DMS114 treated with DMSO at 0.1 percent for 48 hours (cell line): ENCODE results near the gene JCAD.
"Not testable (repeated sequence)": the region's sequence is repeated elsewhere in the genome, so short reads cannot be mapped to it uniquely, and the experiment has no call there.

Source experiments
- DNase-seq: peaks from one replicate; lab custom pipeline; 2025; ENCODE audit not compliant: unreplicated experiment; lab: John Stamatoyannopoulos, UW

The JCAD gene, protein sequence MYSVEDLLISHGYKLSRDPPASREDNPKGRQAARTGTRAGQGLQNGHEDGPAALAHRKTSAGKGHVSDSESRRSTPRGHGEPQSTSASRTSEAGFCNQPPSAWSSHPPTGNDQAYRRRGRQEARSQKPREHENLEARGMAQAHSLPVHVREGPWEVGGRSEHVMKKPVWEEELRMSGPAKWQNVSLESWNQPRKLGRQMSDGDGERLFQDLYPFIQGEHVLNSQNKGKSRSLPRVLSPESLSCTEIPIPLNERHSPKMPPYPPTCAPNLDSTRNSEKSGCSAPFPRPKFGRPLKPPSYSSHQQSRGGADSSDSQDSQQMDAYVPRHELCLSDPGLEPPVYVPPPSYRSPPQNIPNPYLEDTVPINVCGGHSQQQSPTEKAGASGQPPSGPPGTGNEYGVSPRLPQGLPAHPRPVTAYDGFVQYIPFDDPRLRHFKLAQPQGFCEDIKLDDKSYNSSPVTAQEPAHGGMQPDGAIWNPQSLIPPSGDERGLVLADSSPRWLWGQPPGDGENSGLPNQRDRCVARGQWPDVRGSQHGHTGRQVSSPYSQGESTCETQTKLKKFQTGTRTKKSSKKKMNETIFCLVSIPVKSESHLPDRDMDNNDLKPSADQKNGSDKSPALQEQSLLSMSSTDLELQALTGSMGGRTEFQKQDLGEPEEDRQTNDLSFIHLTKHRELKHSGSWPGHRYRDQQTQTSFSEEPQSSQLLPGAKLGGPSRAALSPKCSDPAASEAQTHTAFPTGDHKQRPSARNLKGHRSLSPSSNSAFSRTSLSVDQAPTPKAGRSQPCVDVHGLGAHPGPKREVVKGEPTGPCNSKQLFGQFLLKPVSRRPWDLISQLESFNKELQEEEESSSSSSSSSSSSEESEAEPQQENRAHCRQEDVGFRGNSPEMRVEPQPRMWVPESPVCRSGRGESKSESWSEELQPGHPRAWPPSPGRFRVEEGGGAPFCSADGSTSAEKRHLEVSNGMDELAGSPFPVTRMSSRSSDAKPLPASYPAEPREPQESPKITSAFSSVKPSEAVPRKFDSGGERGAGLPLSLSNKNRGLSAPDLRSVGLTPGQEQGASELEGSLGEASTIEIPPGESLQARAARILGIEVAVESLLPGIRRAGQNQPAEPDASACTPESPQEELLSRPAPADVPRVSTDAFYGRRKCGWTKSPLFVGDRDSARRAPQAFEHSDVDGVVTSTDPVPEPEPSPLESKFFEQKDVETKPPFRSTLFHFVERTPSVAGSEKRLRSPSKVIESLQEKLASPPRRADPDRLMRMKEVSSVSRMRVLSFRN (N-terminal part only)

DNA sequence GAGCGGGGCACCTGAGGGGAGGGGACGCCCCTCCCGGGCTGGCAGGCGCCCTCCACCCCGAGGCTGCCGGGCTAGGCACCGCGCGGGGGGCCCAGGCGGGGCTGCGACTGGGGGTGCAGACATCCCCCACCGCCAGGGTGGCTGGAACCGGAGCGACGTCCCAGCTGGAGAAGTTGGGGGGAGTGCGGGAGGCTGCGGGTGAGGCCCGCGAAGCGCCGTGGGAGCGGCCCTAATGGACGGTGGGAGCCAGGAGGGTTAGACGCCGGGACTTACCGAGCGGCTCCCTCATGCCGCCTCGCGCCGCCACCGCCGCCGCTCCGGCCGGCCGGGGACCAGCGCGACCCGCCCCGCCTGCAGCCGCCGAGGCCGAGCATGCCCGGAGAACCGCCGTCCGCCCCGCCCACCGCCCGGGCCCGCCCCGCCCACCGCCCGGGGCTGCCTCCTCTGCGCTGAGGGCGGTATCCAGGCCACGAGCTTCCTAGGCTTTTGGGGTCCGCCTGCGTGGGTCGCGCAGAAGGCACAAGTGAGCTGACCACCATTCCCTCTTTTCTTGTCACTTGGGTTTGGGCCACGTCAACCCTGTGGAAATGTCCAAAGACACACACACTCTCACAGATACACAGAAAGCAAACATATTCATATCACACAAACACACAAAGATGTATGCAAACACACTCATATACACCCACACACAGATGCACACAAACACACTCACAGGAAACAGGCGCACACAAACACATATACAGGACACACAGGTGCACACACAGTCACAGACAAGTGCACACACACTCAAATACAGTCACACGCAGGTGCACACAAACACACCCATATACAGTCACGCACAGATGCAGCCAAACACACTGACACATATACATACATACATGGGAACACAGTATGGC, at the start of gene JCAD:
Gene JCAD, minus strand, starts transcription at position 378 of the 899 bp plus-strand sequence. CDS start 11,774 bp downstream, outside the sequence.
- no peak for DNase-seq

DNA sequence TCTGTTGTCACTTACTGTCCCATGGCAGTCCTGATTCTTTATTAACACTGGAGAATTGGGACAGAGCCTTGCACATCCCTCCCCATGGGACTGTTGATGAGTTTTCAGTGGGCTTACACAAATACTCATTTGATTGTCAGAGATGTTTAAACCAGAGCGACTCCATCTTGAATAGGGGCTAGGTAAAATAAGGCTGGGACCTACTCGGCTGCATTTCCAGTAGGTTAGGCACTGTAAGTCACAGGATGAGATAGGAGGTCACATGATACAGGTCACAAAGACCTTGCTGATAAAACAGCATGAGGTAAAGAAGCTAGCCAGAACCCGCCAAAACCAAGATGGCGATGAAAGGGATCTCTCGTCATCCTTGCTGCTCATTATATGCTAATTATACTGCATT, 47.6 kb upstream of the JCAD start:
- DNase-seq = no peak

DNA sequence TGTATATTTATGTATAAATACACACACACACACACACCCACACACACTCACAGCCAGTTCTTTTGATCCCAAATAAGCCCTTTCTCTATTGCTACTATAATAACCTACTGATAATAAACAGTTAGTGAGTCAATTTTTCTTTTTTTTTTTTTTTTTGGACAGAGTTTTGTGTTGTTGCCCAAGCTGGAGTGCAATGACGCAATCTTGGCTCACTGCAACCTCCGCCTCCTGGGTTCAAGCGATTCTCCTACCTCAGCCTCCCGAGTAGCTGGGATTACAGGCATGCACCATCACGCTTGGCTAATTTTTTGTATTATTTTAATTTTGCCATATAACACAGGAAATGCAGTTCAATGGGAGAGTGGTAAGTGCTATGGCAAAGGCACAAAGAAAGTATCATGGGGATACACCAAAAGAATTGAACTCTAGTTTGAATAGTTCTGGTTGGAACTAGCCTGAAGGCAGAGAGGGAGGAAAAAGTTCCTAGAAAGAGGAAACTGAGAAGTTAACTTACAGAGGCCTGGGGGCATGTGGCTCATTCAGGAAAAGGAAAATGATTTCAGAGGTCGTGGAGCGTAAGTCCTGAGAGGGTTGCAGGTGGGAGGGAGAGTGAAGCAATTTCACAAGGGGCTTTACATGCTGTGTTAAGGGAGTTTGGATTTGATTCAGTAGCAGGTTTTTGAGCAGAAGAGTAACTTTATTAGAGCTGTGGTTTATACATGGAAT, 44.4 kb upstream of the JCAD start:
- DNase-seq = no peak

DNA sequence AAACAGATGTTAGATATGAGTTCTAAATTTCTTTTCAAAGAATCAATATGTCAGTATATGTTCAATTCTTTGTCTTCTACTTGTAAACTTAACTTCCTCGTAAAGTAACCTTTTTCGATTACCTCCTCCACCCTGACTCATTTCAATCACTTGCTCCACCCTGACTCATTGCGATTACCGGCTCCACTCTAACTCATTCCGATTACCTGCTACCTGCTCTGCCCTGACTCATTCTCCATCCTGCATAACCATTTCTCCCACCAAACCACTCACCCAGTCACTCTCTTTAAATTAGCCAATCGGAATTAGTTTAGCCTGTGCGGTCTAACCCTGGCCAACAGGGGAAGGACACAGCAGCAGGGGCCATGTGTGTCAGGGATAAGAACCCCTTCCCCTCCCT, 40.3 kb upstream of the JCAD start:
- not testable (repeated sequence) for DNase-seq

DNA sequence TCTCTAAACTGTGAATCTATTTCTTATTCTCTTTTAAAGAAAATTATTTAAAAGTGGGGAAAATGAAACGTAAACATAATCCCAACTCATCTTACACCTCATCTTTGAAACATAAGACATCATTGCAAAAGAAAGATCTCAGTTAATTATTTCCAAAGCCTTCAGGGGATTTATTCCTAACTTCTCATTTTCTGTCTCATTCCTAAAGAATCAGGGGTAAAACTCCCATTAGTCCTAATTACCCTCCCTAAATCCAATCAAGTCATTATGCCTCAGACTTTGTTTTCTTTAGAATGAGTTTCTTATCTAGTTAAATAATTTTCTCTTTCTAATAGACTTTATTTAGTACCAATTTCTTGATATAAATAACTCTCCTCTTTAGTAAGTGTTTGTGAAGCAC, 39.7 kb upstream of the JCAD start:
- no peak for DNase-seq

DNA sequence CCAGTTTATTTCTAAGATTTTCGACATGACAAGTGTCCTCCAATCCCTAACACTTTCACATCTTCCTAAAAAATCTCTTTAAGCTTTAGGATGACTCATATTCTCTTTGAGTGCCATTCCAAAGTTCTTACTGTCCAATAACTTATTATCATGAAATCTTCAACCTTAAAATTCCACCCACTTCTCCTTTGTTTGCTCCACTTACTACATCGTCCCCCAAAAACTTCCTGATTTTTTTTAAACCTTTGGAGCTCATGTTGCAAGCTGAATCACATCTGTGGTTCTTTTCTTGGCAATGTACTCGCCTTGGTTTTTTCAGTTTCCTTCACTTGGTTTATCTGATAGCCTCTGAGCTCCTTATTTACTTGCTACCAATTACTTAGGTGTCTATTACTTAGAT, 39.2 kb upstream of the JCAD start:
- DNase-seq = no peak

DNA sequence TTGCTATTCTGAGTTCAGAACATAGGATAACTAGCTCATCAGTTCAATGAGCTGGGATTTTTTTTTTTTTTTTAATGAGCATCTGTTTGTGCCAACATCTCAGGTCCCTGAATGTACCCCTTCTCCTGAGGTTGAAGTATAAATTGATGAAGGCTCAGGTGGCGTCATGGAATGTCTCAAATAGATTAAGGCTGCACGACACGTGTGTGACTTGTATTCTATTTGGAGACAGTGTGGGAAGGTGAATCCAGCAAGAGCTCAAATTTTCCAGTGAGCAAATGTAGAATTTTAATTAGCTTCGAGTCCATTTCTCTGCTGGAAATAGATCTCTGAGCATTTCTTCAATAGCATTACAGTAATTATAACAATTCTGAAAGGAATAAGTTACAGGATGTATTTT, 37.2 kb upstream of the JCAD start:
- no peak for DNase-seq

DNA sequence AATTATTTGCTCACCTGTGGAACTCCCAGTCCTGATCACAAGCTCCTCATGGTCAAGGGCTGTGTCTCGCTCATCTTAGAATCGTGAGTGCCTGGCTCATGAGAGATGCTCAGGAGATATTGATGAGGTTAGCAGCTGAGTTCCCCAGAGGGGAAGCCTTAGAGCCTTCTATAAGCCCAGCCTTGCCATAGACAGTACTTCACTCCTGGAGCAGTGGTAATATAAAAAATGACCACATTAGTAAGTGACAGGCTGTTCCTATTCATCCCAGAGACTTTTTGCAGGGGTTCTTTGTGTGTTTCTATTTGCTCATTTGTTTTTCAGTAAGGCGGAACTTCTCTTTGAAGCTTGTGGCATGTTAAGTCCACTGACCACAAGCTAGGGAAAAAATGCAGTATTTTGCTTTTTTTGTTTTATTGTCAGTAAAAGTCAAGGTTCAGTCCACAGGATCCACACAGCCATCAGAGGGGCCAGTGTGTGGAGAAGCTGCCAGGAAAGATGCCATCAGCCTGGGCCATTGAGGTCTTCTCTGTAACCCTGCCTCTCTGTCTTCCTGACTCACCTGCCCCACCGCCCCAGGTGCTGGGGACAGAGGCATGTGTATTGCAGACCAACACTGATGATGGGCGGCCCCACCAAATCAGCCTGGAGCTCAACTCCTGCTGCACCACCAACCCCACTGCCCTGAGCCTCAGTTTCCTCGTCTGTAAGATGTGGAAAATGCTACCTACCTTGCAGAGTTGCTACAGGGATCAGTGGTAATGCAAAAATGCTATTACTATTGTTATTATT, 36.4 kb upstream of the JCAD start:
- no peak for DNase-seq

DNA sequence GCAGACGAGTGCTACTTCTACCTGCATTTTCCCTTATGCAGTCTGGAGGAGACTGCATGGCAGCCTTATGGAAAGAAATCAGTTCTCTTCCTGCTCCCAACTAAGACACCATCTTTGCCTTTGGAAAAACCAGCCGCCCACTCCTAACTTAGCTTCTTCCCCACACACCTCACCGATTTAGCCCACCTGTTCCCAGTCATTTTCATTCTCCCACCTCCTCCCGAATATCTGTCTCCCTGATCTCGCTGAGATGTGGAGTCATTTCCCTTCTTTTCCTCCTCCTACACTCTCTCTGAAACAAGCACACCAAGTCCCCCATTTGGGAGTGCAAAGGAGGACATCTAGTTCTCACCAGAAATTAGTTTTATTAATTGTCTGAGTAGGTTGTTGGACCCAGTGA, 35.2 kb upstream of the JCAD start:
- no peak for DNase-seq

DNA sequence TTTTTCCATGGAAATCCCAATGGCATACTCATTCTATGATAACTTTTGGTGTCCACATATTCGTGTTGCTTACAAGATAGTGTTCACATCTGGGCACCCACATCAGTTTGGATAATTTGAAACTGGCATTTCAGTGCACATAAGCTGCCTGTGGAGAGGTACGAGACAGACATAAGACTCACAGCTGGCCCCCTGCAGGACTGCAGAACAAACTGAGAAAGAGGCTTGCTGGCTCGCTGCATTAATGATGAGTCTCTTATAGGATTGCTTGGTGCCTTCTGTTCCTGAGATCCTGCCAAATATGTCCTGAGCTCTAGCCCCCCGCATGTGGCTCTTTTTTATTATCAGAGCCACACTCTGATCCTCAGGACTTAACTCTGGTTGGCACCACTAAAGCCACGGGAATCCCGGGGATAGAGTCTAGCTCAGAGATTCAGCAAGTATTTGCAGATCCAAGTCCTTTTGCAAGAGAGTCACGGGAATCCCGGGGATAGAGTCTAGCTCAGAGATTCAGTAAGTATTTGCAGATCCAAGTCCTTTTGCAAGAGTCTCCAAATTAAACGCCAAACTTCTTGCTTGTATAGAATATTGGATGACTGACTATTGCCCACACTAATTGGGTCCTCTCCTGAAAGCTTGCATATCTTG, 34.0 kb upstream of the JCAD start:
- no peak for DNase-seq

DNA sequence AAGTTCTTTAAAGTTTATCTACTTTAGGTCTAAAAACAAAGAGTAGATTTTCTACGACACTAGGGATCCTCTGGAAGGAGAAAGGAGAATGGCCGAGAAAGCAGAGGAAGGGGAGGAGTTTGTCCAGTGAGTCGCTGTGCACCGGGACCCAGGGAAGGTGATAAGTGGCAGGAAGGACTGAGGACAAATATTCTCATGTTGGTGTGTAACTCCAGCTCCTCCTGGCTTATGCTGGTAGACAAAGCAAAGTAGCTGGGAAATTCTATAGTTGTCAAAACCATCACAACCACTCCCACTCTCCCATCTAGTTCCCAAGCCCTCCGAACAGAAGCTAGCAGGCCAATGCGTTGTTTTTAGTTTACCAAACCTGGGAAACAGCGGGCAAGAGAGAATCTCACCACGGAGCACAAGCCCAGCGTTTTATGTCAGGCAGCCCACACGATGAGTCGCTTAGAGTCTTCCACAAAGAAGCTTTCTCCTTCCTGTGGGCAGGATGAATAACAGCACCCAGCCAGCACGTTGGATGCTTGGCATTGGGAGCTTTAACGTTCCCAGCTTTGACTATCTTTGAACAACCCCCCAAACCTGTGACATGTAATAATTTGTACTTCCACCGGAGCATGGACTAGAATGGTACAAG, 32.9 kb upstream of the JCAD start:
- DNase-seq = no peak

DNA sequence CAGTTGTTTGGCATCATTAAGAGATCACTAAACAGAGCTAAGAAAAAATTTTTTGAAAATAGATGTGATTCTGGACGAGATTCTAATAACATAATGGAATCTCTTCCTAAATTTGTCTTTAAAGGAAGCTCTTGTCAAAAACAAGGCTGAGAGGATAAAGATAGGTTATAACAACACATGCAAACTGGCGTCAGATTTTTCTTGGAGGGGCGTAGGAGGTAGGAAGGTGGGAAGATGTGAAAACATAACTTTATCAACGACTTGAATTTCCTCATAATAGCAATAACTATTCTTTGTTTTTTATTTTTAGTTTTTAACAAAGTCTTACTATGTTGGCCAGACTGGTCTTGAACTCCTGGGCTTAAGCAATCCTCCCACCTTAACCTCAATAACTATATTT, 31.8 kb upstream of the JCAD start:
- DNase-seq = no peak

DNA sequence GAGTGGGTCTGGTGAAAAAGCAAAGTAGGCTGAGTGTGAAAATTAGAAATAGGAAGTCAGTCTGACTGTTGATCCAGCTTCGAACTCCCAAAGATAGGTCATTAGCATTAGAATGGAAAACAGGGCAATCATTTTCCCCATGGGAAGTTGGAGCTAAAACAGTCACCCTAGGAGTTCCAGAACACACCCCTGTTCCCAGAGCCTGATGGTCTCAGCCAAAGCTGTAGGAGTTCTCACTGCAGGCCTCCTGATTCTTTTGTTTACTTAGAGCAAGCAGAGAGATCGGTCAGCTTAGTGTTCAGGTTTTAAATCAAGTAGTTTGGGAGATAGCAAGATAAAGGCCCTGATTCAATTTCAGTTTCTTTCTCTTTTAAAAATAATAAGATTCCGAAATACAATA, 28.8 kb upstream of the JCAD start:
- no peak for DNase-seq

DNA sequence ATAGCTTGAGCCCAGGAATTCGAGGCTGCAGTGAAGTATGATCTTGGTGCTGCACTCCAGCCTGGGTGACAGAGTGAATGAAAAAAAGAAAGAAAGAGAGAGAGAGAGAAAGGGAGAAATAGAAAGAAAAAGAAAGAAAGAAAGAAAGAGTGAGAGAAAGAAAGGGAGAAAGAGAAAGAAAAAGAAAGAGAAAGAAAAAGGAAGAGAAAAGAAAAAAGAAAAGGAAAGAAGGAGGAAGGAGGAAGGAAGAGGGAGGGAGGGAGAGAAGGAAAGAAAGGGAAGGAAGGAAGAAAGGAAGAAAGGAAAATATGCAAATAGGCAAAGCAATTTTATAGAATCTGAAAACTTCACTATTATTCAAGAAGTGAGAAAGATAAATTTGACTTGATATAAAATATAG, 24.5 kb upstream of the JCAD start:
- DNase-seq = no peak

DNA sequence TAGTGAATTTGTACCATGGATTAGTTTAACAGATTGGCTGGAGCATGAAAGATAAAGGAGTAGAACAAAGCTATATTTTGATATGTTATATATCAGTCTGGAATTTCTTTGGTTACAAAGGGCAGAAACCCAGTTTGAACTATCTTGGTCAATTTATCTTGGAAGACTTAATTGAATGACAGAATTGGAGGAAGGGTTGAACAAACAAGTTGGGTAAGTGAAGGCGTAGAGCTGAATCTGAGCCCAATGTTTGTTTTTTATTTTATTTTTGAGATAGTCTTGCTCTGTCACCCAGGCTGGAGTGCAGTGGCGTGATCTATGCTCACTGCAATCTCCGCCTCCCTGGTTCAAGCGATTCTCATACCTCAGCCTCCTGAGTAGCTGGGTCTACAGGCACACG, 21.8 kb upstream of the JCAD start:
- DNase-seq = no peak

DNA sequence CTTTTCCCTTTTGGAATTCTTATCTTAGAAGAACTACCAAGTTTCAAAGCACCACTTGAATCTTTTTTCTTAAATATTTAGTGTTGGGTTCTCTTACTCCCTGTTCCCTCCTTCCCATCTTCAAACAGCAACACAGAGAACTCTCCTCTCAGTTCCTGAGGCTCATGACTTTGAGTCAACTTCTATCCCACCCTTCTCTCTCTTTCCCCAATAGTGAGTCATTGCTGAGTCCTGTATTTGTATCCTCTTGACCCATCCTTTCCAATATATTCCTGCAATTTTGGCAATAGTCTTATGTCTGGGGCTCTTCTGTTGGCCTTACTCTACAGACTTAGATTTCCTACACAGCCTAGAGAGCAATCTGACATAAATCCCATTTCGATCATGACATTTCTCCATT, 20.8 kb upstream of the JCAD start:
- DNase-seq = no peak

DNA sequence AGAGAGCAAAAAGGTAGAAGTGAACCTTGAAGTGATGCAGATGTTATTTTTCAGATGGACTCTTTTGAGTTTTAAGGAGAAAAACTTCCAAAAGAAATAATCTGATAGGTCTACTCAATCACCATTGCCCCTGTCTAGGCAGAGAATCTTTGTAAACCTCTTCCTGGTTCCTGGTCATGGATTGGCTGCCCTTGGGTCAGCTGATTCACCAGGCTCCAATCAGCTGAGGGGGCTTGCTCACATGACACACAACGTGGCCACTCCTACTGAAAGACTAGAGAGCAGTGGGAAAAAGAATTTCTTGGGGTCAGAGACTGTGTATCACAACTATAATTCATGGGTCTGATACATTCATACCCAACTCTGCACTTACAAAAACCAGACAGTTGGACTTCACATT, 20.0 kb upstream of the JCAD start:
- DNase-seq = no peak

DNA sequence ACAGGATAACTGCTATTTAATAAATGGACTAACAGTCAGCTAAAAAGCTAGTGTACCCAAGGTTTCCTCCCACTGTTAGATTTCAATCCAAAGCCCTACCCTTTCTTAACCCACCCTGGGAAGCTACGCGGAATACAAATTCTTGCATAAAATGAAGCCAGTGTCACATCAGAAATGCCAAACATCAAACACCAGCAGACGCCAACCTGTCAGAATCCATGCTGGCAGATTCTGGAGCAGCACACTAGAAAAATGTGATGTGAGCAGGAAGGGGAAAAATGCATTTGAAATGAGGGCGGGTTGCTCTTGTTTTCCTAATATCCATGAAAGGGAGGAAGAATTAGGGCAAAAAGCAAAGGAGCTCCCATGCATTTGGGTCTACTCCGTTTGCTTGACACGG, 16.1 kb upstream of the JCAD start:
- no peak for DNase-seq
